Spinal cord (tissue), 10 donors: ENCODE results near the gene CTU2. TPM values are rescaled to one million over a fixed set of nuclear protein-coding genes. Genes with fewer than 3 reads are reported as not detected.

Experiments
- DNase-seq, 6 donors: peaks; one replicate each; pipeline versions ENCODE4 v3.0.0 to v3.0.0-alpha.2; 2013 to 2015; ENCODE audit warnings: low spot score in 6 of 6, low read depth in 4 of 6
- H3K27ac ChIP-seq: one replicate; pipeline ENCODE4 v1.5.1; 2013; ENCODE audit warnings: low read depth, low read length, control low read depth
- H3K27me3 ChIP-seq: one replicate; pipeline ENCODE4 v1.6.1; 2013; ENCODE audit warnings: low read length; ENCODE audit not compliant: control insufficient read depth, insufficient read depth
- H3K36me3 ChIP-seq: one replicate; pipeline ENCODE4 v1.6.1; 2013; ENCODE audit warnings: low read length; ENCODE audit not compliant: control insufficient read depth, insufficient read depth
- H3K4me1 ChIP-seq: one replicate; pipeline ENCODE4 v1.6.1; 2013; ENCODE audit warnings: low read length; ENCODE audit not compliant: control insufficient read depth, insufficient read depth
- H3K4me3 ChIP-seq: one replicate; pipeline ENCODE4 v1.5.1; 2013; ENCODE audit warnings: low read depth, low read length, control low read depth
- H3K9me3 ChIP-seq: one replicate; pipeline ENCODE4 v1.6.1; 2013; ENCODE audit warnings: low read length; ENCODE audit not compliant: control insufficient read depth, insufficient read depth
- WGBS: methylation state at CpG from one replicate; pipeline ENCODE4 v1.1.5; 2013; ENCODE audit warnings: missing lambda C conversion rate; ENCODE audit not compliant: insufficient coverage; 5-methylcytosine and 5-hydroxymethylcytosine counted together
- polyA plus RNA-seq, 2 donors: library from polyadenylated mRNA; unstranded; fragments of 120-200 nt; gene quantifications; one replicate each; pipeline ENCODE4 v1.2.1, GENCODE V29; 2013; ENCODE audit not compliant: insufficient read length in 2 of 2
- total RNA-seq, 2 donors: library from RNA; depleted of rRNA in 1 of 2; stranded (reverse); fragments of 120-200 nt in 1 of 2; fragments of >200 nt in 1 of 2; gene quantifications; one replicate each; pipeline versions ENCODE4 v1.2.3 to v1.2.4, GENCODE V29; 2013 to 2014
- donor health status: healthy.

CTU2 gene
- total and polyA plus RNA-seq, 4 donors: 8.6 to 25.8 (median 20.0) TPM

GRCh38 chr16:88688013-88688778 is 18.1 kb upstream of the CTU2 start:
- Histone ChIP-seq H3K4me3 (no peak overlapping the region), H3K9me3 (no peaks in the 10 kb centered on the region), H3K27ac (no peak overlapping the region), H3K36me3 (no peaks in the 10 kb centered on the region), H3K27me3 (peaks cover 53% of the 10 kb centered on the region), H3K4me1 (peaks cover 21% of the 10 kb centered on the region)
- 41% methylated on average over 25 of the region's 28 CpGs for WGBS
- DNase-seq: no peak

- H3K9me3 ChIP-seq: no peaks in the 10 kb centered on the region
- H3K27ac ChIP-seq: no peak overlapping the region
- DNase-seq: no peak
- H3K4me3 ChIP-seq: no peak overlapping the region
- 73% methylated on average over 21 of the region's 21 CpGs for WGBS
- peaks cover 13% of the 10 kb centered on the region for H3K4me1 ChIP-seq
- H3K27me3 ChIP-seq: peaks cover 33% of the 10 kb centered on the region
- H3K36me3 ChIP-seq: peaks cover 14% of the 10 kb centered on the region
These were observed 15.8 kb upstream of the CTU2 start for GRCh38 chr16:88690341-88691128.

GRCh38 chr16:88691129-88691813 is 15.0 kb upstream of the CTU2 start:
- peaks cover 26% of the 10 kb centered on the region for H3K27me3 ChIP-seq

GRCh38 chr16:88691924-88692560 is 14.3 kb upstream of the CTU2 start:
- Histone ChIP-seq H3K4me1 (no peaks in the 10 kb centered on the region), H3K27ac (no peak overlapping the region), H3K27me3 (peaks cover 19% of the 10 kb centered on the region), H3K36me3 (peaks cover 29% of the 10 kb centered on the region), H3K4me3 (no peak overlapping the region), H3K9me3 (no peaks in the 10 kb centered on the region)
- 86% methylated on average over 25 of the region's 26 CpGs for WGBS
- no peak for DNase-seq

More at GRCh38 chr16:88691129-88691813, 15.0 kb upstream of the CTU2 start:
- Histone ChIP-seq H3K36me3 (peaks cover 22% of the 10 kb centered on the region), H3K4me1 (peaks cover 6% of the 10 kb centered on the region), H3K9me3 (no peaks in the 10 kb centered on the region), H3K27ac (no peak overlapping the region), H3K4me3 (no peak overlapping the region)
- WGBS: 85% methylated on average over 33 of the region's 33 CpGs
- DNase-seq: no peak

- H3K36me3 ChIP-seq: peaks cover 38% of the 10 kb centered on the region
- H3K4me1 ChIP-seq: no peaks in the 10 kb centered on the region
- WGBS: 92% methylated on average over 8 of the region's 10 CpGs
- H3K4me3 ChIP-seq: no peak overlapping the region
- no peaks in the 10 kb centered on the region for H3K9me3 ChIP-seq
- no peak for DNase-seq
- peaks cover 11% of the 10 kb centered on the region for H3K27me3 ChIP-seq
- H3K27ac ChIP-seq: no peak overlapping the region
These were observed 13.4 kb upstream of the CTU2 start for GRCh38 chr16:88692861-88693260.

GRCh38 chr16:88693420-88694177 is 12.7 kb upstream of the CTU2 start:
- DNase-seq: no peak
- H3K27ac ChIP-seq: no peak overlapping the region
- no peak overlapping the region for H3K4me3 ChIP-seq
- peaks cover 45% of the 10 kb centered on the region for H3K36me3 ChIP-seq
- H3K4me1 ChIP-seq: no peaks in the 10 kb centered on the region
- 87% methylated on average over 33 of the region's 39 CpGs for WGBS
- H3K27me3 ChIP-seq: peaks cover 4% of the 10 kb centered on the region
- no peaks in the 10 kb centered on the region for H3K9me3 ChIP-seq

- Histone ChIP-seq H3K36me3 (peaks cover 53% of the 10 kb centered on the region), H3K4me1 (no peaks in the 10 kb centered on the region), H3K27ac (no peak overlapping the region), H3K9me3 (no peaks in the 10 kb centered on the region), H3K4me3 (no peak overlapping the region), H3K27me3 (no peaks in the 10 kb centered on the region)
- no peak for DNase-seq
- WGBS: 81% methylated on average over 36 of the region's 37 CpGs
These were observed 11.8 kb upstream of the CTU2 start for GRCh38 chr16:88694221-88695087.

- peaks cover 61% of the 10 kb centered on the region for H3K36me3 ChIP-seq
- H3K4me1 ChIP-seq: no peaks in the 10 kb centered on the region
- no peak for DNase-seq
- no peak overlapping the region for H3K4me3 ChIP-seq
- H3K9me3 ChIP-seq: no peaks in the 10 kb centered on the region
- no peak overlapping the region for H3K27ac ChIP-seq
- 84% methylated on average over 15 of the region's 15 CpGs for WGBS
- no peaks in the 10 kb centered on the region for H3K27me3 ChIP-seq
These were observed 11.1 kb upstream of the CTU2 start for GRCh38 chr16:88695218-88695617.
